Uterus (tissue), 2 donors: Measurements from ENCODE around the gene EMILIN1.

Source experiments
- CTCF ChIP-seq, 4 experiments: fragments of 200-600 bp in 2 of 4; fragments of 450-650 bp in 2 of 4; sonication (generic) in 2 of 4; IDR thresholded peaks; one replicate each; pipeline ENCODE4 v1.5.1; 2016 to 2019; ENCODE audit warnings: antibody characterized with exemption in 4 of 4, mild to moderate bottlenecking in 2 of 4, moderate library complexity in 1 of 4
- POLR2A ChIP-seq, 2 donors: fragments of 450-650 bp; IDR thresholded peaks; one replicate each; pipeline ENCODE4 v1.6.1; 2016; ENCODE audit warnings: antibody characterized with exemption in 2 of 2, mild to moderate bottlenecking in 1 of 2, moderate library complexity in 1 of 2

GRCh38 chr2:27130396-27130795 lies 52.0 kb downstream of the EMILIN1 start:
- TF ChIP-seq CTCF (IDR thresholded peaks at IDR 0.05), result no peak
- TF ChIP-seq POLR2A (IDR thresholded peaks at IDR 0.05), result no peak
